AML-193 (cell line): ENCODE measurements around the gene BCL2.
"Not testable (repeated sequence)": the region's sequence is repeated elsewhere in the genome, so short reads cannot be mapped to it uniquely, and the experiment has no call there.

Experiments used
- DNase-seq, 2 experiments: peaks; one replicate each; lab custom pipeline; 2025; lab: John Stamatoyannopoulos, UW

Gene BCL2

GRCh38 chr18:63258749-63259566 is 60.6 kb downstream of the BCL2 start:
- DNase-seq: no peak

DNA sequence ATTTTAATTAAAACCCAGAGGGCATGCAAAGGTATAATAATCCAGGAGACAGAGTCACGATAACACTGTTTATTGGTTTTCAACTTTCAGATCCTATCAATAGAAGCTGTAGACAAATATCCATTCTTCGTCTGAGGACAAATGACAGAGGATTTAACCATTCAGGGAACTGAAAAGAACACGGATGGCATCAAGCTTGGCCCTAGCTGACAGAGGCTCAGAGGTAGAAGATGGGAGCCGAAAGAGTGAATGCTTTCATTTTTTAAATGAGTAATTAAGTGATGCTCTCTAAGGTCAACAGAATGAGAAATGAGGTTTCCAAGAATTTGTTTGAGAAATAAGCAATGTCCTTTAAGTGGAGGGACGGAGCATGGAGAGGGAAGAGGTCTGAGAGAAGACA is 62.1 kb downstream of the BCL2 start:
- DNase-seq: no peak

- DNase-seq: peak; percentile 39
Observed at GRCh38 chr18:63255435-63255834, 64.1 kb downstream of the BCL2 start.

DNA sequence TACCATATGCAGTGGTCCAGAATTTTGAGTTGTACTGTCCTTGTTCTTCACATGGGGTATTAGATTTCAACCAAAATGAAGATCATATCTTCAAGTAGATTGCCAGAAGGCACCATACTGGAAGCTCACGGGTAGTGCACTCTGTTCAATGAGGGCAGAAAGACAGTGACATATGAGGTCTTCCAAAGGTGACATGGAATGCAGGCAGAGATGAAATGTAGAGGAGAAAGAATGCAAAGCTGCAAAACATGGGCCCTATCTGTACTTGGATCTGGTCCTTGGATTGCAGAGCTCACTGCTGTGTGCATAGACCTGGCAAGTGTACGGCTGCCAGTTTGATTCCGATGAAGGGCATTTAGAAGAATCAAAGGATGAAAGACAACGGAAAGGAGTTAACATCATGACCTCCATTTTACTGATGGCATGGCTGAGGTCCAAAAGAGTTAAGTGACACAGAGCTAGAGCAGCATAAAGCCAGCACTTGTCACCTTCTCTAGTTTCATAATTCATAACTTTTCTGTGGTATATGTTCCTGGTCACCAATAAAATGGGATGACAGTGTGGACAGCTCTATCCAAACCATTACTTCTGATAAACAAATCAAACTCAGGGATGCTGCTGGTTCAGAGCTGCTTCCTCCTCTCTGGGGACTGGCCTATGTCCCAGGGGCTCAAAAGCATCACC is 64.7 kb downstream of the BCL2 start:
- no peak for DNase-seq

DNA sequence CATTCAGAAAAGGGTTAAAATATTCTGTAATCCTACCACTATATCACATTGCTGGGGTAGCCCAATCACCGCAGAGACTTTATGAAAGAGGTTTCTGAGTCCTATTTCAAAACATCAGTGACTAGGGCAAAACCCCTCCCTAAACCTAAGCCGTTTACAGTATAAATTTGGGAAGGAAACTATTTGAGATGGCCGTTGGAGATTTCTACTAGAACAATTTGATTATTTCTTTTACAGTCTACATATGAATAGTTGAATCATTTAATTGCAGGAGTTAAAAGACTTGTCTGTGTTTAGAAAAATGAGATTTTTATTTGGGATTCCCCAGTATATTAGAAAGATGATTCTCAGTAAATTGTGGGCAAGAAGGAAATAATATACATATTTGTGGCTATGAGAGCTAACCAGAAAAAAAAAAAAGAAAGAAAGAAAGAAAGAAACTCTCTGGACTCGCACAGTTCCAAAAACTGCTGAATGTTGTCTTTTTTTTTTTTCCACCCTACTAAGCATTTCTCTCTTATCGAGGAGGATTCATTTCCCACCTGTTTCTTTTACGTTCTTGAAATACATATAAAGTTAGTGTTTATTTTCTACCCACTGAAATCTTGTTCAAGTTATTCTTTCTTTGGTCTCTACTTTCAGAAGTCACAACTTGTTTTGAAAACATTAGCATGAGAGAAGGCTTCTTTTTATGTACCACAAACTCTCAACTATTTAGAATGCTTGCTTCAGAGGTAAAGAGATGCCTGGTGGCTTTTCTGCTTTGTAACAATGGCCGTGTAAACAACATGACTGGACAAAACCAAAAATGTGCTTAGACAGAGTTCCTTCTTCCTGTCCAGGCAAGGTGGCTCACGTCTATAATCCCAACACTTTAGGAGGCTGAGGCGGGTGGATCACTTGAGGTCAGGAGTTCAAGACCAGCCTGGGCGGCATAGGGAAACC is 65.9 kb downstream of the BCL2 start:
- DNase-seq: peak; percentile 91 to 92

- DNase-seq: no peak
Observed at GRCh38 chr18:63253014-63253413, 66.6 kb downstream of the BCL2 start.

DNA sequence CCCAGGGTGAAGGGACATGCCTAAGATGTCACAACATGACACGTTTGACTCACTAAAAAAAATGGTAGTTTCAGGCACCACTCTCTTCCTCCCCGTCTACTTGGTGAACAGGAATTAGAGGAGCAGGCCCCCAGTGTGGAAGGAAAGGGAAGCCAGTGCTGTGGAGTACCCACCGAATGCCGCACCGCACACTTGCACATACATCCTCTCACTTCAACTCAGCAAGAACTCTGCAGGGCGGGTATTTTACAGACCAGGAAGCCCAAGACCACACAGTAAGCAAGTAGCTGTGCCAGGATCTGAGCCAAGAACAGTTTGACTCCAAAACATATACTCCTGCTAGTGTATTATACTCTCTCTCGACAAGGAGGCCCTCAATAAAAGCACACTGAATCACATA is 69.8 kb downstream of the BCL2 start:
- no peak for DNase-seq

- no peak for DNase-seq
Observed at GRCh38 chr18:63247926-63248325, 71.6 kb downstream of the BCL2 start.

DNA sequence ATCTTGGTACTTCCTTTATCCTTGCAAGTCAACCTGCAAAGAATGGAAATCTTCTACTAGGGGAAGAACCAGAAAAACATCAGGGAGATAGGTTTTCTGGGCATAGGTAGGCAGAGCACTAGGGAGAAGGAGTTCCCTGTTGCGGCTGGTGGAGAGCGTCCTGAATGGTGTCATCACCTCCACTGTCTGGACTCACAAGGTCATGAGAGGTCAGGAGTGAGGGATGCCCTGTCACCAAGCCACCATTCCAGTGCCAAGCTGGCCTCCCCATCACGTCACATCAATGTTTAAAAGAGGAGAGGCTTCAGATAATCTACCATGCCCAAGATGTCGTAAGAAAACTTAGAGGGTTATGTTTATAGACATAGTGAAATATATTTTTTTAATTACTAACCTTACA is 72.1 kb downstream of the BCL2 start:
- no peak for DNase-seq

DNA sequence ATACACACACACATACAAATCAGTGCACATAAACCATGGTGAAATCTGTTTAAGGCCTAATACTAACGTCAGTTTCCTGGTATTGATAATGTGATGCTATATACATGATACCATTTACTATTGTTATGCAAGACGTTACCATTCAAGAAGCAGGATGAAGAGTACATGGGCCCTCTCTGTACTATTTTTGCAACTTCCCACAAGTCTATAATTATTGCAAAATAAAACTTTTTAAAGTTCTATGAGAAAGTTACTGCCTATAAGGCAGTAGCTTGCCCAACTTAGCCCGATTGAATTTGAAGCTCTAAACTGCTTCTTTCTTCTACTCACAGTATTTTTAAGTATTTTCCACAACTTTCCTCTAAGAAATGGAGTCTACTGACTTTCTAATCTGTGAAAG is 74.0 kb downstream of the BCL2 start:
- DNase-seq: peak in 1 of 2 experiments; percentile 13

GRCh38 chr18:63244607-63245006 is 75.0 kb downstream of the BCL2 start:
- DNase-seq: no peak

- no peak for DNase-seq
Observed at GRCh38 chr18:63241760-63242159, 77.8 kb downstream of the BCL2 start.

- no peak for DNase-seq
Observed at GRCh38 chr18:63241317-63241712, 78.3 kb downstream of the BCL2 start.

- DNase-seq: no peak
Observed at GRCh38 chr18:63240531-63241316, 78.8 kb downstream of the BCL2 start.

DNA sequence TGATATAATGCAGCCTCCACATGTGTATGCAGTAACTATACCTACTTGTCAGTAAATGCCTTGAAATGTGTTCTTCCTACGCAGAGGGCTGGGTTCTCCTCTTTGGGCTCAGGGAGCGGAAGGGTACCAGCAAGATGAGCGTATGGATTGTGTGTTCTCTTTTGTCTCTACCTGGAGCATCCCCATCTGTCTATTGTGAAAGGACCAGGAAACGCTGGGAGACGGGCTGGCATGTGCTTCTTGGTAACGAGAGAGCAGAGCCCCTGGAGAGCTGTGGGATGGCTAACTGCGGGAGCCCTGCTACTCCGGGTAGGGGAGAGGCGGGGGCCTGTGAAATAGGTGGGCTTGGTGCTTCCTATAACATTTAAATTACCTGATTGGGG is 80.9 kb downstream of the BCL2 start:
- DNase-seq: no peak

DNA sequence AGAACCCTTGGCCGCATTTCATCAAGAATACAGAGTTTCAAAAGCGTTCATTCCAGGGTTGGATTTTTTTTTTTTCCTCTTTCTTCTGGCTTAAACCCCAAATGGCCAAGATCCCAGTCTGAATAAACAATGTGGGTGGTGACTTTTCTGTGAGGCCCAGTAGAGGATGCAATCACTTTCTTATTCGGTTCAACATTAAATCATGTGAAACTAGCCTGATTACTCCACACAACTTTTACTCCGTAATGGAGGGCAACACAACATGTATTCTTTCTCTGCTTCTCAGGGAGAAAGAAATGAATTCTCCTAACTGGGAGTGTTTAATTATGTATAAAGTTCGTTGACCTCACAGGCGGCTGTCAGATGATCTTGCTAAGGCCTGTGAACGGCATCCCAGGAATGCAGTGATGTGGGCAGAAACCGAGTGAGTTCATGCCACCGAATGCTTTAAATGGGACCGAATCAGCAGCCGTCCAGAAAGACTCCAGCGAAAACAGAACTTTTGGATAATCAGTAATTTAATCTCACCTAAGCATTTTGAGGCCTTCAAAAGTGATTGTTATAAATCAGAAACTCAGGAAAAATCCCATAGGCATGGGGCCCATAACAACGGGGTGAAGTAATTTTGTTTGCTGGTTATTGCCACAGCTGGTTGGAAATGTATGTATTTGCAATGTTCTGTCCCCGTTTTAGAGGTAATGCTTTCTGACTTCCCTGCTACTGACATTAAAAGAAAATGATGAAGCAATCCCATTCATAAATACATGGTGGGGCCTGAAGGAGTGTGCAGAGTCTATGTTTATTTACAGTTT is 81.5 kb downstream of the BCL2 start:
- DNase-seq: no peak

GRCh38 chr18:63236921-63237846 is 82.4 kb downstream of the BCL2 start:
- peak in 1 of 2 experiments; percentile 54 for DNase-seq

DNA sequence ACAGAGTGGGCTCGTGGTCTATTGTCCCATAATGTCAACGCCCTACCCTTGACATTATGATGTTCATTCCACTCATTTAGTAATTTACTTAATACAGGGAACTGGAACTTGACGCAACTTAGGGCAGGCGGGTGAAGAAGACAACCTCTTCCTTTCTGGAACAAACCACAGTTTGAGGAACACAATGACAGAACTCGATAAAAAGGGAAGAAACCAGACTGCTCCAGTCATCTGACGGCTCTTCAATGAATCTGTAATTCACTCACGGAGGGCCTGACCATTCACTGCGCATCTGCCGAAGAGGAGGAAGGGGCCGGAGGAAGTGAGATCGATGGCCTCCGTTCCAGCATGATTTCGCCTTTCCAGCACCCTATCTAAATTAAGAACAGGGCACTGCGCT is 83.2 kb downstream of the BCL2 start:
- DNase-seq: peak; percentile 94 to 95

GRCh38 chr18:63235920-63236319 is 83.6 kb downstream of the BCL2 start:
- DNase-seq: not testable (repeated sequence)

- no peak for DNase-seq
Observed at GRCh38 chr18:63234841-63235240, 84.7 kb downstream of the BCL2 start.
